Stimulated activated CD4-positive, alpha-beta T cell treated with anti-CD3 and anti-CD28 coated beads, TNF-alpha, amount 100 ng/mL, for 1 hour (primary cell): Measurements from ENCODE around the gene GMIP.
"Not testable (repeated sequence)": the region's sequence is repeated elsewhere in the genome, so short reads cannot be mapped to it uniquely, and the experiment has no call there.

ENCODE experiments used
- DNase-seq, 3 donors: peaks; one replicate each; pipeline ENCODE4 v3.0.0-alpha.2; 2020; ENCODE audit warnings: low read depth in 3 of 3, low spot score in 1 of 3

Gene GMIP

DNA sequence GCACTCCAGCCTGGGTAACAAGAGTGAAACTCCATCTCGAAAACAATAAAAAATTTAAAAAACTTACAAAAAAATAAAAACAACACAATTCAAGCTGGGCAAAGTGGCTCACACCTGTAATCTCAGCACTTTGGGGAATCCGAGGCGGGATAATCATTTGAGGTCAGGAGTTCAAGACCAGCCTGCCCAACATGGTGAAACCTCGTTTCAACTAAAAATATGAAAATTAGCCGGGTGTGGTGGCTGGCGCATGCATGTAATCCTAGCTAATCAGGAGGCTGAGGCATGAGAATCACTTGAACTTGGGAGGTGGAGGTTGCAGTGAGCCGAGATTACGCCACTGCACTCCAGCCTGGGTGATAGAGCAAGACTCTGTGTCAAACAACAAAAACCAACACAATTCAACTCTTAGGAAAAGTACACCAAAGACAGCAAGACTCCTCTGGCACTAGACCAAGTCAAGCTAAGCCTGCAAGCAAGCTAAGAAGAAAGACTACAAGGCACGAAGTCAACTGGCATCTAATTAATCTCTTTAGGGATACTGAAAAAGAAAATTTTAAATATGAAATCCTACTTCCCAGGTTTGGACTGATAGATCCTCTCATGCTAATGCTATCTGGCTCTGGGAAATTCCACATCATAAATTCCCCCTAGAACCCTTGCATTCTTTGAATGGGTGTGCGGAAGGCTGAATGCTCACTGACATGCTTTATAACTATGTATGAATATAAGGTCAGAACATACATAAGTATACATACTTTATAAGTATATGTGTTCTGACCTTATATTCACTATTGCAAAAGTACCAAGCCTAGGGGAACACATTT is 32.9 kb downstream of the GMIP start:
- DNase-seq, result no peak

DNA sequence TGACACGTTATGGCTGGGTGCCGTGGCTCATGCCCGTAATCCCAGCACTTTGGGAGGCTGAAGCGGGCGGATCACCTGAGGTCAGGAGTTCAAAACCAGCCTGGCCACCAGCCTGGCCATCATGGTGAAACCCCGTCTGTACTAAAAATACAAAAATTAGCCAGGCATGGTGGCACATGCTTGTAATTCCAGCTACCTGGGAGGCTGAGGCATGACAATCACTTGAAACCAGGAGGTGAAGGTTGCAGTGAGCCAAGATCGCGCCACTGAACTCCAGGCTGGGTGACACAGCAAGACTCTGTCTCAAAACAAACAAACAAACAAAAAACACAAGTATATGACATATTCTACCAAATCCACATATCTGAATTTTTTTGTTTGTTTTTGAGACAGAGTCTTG is 36.8 kb downstream of the GMIP start:
- DNase-seq, result not testable (repeated sequence)

DNA sequence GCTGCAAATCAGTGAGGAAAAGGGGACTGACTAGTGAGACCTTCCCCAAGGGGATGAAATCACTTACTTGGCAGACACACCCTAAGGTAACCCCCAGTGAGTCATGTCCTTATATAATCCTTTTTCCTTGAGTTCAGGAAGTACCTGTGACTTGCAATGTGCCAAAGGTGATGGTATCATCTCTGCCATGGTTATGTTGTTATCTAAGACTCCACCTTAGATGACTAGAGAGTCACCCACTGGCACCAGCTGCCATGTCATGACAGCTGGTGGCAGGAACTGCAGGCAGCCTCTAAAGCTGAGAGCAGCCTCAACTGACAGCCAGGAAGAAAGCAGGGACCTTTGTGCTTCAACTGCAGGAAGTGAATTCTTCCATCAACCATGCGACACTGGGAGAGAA is 37.4 kb downstream of the GMIP start:
- no peak for DNase-seq

DNA sequence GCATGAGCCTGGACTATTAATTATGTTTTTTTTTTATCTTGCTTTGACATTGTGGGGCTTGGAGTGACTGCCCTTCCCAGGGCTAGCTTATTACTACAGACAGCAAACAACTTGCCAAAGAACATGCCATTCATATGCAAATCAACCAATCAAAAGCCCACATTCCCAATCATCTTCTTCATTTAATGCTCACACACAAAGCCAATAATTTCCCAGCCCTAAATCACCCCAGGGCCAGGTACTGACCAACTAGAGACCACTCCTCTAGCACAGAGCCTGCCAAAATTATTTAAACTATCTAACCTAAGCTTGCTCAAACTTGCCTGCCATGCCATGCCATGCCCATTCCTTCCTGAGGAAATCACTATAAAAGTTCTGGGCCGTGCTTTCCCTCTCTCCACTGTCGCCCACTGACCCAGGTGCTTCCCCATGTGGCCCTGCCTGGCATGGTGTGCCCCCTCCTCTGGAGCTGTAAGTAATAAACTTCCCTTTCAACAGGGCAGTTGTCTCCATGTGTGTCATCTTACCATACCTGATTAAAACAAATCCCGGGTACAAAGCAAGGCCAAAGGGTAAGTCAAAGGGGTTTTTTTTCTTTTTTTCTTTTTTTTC is 40.6 kb downstream of the GMIP start:
- no peak for DNase-seq

DNA sequence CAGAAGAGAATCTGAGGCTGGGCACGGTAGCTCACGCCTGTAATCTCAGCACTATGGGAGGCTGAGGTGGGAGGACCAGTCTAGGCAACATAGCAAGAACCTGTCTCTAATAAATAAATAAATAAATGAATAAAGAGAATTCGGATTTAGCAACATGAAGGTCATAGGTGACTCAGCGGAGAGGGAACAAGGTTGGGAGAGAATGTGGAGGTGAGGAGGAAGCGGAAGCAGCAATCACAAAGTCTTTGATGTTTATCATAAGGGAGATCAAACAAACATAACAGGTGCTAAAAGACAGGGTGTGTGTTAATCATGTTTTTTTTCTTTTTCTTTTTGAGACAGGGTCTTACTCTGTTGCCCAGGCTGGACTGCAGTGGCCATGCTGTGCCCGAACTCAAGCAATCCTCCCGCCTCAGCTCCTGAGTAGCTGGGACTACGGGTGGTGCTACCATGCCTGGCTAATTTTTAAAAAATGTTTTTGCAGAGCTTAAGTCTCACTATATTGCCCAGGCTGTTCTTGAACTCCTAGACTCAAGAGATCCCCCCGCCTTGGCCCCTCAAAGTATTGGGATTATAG is 41.2 kb downstream of the GMIP start:
- no peak for DNase-seq

DNA sequence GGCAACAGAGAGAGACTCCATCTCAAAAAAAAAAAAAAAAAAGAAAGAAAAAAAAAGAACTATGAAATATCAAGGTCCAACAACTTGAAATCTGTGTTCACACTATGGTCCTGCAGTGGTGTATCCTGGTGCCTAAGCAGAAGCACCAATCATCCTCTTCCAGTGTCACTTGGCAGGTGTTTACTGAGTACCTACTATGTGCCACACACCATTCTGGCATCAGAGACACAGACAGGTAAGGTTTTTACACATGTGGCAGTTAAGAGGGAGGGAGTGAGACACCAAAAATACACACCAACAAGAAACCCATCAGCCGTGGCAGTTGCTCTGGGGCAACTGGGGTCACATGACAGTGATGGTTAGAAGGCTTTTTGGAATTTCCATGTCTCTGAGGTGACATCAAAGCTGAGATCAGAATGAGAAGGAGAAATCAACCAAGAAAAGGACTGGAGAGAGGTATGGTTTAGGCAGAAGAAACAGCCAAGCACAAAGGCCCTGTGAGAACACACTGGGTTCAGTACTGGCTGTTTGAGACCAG is 42.6 kb downstream of the GMIP start:
- DNase-seq, result no peak

DNA sequence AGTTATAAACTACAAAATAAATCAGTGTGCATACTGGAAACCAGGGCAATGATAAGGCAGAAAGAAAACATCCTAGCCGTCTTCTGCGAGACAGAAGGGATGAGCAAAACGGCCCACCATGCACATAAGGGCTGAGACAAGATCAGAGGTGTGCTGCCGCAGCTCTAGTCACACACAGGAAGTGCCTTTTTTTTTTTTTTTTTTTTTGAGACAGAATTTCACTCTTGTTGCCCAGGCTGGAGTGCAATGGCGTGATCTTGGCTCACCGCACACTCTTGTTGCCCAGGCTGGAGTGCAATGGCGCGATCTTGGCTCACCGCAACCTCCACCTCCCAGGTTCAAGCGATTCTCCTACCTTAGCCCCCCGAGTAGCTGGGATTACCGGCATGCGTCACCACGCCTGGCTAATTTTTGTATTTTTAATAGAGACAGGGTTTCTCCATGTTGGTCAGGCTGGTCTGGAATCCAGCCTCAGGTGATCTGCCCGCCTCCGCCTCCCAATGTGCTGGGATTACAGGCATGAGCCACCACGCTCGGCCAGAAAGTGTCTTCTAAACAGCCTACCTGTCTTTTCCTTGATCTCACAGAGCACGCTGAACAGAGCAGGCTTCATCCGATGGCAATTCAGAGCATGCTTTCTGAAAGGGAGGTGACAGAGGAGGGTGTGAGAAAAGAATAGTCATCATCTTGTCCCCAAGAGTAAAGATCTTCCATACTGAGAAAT is 44.6 kb downstream of the GMIP start:
- peak in 2 of 3 donors; percentile 41 to 45 for DNase-seq

DNA sequence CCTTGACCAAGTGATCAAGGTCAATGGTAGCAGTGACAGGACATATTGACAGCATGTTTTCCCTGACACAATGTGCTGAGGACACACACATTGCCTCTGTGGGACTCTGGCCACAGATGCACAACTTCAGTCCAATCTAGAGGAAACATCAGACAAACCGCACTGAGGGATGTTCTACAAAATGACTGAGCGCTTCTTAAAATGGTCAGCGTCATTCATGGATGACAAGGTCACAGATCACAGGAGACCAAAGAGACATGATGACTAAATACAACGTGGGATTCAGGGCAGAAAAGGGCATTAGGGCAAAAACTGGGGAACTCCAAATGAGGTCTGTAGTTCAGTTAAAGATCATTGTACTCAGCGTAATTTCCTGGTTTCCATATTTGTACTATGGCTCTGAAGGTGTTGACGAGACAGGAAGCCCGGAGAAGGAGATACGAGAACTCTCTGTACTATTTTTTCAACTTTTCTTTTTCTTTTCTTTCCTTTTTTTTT is 45.6 kb downstream of the GMIP start:
- peak in 1 of 3 donors; percentile 31 for DNase-seq

DNA sequence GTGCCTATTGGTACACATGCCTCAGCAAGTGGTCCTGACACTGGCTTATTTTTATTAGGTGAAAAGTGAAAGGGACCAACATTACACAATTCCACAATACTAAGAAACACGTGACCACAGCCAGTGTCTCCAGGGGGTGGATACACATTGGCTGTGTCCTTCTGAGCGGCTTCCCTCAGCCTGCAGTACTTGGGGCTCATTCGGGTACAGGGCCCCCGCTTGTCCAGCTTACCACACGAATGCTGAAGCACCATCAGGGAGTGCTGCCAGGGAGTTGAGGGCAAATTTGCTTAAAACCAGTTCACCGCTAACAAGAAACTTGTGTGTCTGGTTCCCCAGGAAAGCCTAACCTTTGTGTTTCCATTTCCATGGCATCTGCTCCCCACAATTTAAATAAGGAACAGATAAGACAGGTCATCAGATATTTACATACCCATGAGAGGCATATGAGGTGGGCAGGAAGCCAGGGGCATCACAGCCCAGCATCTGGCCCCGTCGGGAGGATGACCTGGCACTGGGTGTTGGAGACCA is 48.2 kb downstream of the GMIP start:
- no peak for DNase-seq

DNA sequence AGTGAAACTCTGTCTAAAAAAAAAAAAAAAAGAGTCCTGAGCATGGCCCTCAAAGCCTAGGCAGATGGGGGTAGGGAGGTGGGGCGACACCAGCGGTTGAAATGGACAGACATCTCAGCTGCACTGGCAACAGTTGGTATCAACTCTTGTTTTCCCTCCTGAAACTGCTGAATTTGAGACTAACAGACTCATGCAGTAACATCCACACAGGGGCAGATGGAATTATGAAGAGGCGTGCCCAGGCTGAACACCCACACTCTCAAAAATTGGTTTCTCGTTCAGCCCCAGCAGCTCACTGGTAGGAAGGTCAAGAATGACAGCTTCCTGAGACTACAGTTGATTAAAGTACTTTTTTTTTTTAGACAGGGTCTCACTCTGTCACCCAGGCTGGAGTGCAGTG is 49.1 kb downstream of the GMIP start:
- DNase-seq, result no peak

DNA sequence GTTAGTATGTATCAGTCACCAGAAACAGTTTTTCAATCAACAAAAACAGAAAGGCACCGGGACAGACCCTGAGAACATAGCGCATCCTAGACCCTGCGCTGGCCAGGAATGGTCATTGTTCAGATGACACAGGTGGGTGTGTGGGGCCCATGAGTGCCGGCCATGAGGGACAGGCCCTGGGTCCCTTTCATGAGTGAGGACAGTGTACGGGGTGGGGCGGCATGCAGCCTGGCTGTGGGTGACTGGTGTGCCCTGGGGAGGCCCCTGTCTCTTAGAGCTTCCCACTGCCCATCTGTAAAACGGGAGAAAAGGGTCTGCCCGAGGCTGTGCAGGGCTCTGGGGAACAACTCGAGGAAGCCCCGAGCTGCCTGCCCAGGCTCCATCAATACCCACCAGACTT is 50.8 kb downstream of the GMIP start:
- no peak for DNase-seq

DNA sequence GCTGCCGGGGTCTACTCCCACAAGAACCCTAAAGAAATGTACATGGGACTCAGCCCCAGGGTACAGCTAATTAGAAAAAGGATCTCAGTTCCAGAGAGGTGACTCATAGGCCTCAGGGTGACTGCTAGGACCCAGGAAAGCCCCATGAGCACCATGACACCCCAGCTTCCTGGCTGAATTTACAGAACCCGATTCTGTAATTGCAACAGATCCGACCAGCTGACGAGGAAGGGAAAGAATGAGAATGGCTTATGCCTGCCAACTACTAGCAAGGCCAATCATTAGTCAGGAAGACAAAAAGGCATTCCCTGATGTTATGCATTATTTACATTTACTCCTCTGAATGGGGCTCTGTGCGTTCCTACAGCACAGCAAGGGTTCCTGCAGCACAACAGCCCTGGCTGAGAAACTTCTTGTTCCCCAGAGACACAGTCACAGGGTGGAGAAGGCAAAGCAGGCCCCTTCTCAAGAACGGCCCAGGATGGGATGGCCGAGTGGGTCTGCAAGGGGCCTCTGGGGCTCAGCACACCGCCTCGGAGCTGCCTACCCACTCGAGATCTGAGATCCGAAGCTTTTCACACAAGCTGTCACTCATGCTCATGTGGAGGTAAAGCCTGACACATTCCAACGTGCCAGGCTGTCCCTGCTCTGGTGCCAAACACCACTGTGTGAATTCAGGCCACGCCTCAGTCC is 52.2 kb downstream of the GMIP start:
- peak in 2 of 3 donors; percentile 41 to 53 for DNase-seq

DNA sequence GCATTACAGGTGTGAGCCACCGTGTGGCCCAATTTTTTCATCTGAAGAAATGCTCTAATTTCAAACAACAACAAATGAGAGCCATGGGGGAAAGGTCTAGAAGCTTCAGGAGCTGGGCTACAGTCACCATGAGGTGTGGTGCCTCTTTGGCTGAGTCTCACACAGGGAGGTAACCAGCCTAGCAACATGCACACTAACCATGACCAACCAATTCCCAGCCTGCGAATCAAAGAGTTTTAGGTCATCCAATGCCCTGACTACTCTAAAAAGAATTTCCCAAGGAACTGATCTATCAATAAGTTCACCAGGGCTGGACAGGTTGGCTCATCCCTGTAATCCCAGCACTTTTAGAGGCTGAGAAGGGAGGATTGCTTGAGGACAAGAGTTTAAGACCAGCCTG is 54.9 kb downstream of the GMIP start:
- DNase-seq, result no peak

DNA sequence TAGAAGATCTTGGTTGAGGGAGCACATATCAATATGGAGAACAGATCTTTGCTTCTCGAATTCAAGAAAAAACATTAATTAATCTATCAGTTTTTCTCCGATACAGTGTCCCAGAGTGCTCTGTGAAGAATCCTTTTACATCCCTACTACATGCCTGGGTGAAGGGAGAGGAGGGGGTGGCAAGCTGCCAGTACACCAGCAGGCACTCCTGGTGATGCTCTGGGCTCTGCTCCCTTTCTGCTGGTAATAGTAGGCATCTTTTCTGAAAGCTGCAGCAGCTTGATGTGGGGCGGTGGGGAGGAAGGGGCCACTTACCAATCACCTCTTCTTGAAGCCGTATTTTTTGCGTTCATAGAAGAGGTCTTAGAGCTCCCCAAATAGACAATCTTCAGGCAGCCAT is 55.7 kb downstream of the GMIP start:
- no peak for DNase-seq

DNA sequence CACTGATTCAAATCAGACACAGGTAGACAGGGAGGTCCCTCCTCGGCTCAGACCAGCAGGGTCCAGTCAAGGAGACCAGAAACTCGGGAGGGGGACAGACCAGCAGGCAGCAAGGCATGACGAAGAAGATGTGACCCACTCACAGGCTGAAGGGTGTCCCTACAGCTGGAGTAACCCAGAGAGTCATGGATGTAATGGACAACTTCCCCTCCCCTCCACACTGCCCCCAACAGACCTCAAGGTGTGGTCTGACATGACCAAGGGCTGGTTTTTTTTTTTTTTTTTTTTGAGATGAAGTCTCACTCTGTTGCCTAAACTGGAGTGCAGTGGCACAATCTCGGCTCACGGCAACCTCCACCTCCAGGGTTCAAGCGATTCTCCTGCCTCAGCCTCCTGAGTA is 59.1 kb downstream of the GMIP start:
- no peak for DNase-seq

DNA sequence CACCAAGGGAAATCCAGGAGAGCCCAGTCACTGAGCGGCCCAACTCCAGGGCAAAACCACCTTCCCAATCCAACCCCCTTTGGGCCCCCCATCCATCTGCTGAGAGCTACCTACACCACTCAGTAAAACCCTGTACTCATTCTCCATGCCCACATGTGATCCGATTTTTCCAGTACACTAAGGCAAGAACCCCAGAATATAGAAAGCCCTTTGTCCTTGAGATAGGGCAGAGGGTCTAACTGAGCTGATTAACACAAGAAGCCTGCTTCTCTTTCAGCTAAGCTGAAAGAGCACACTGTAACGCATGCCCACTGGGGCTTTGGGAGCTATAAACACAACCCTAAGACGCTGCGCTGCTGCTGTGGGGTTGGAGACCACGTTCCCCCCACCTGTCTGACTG is 61.0 kb downstream of the GMIP start:
- DNase-seq, result no peak

DNA sequence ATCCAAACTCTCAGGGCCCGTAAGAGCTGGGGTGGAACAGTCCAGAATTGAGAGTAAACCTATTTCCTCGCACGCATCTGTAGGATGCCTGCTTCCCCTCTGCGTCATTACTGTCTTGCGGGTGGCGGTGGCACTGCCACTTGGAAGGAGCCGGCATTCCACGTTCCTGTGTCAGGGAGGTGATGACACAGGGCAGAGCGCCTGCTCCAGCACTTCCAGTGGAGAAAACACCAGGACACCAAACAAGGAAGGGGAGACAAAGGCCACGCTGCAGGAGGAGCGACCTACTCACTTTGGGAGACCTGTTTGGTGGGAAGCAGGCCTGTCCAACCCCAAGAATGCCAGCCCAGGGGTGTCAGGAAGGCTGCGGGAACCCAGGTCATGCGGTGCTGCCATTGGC is 62.1 kb downstream of the GMIP start:
- no peak for DNase-seq

DNA sequence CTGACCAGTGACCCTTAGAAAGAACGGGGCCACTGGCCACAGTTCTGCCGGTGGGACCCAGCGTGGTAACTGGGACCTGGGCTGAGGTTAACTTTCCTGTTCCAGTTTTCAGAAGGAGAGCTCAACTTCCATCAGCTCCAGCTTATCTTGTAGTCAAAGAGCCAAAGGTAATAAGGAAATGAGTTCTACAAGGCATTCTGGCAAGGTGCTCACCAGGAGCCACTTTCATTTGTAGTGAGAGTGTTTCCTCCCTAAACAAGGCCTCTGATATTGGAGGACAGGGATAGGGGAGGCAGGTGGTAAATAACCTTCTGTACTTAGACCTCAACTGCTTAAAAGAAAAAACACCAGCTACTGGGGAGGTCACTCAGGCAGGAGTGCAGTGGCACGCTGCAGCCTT is 63.0 kb downstream of the GMIP start:
- no peak for DNase-seq

DNA sequence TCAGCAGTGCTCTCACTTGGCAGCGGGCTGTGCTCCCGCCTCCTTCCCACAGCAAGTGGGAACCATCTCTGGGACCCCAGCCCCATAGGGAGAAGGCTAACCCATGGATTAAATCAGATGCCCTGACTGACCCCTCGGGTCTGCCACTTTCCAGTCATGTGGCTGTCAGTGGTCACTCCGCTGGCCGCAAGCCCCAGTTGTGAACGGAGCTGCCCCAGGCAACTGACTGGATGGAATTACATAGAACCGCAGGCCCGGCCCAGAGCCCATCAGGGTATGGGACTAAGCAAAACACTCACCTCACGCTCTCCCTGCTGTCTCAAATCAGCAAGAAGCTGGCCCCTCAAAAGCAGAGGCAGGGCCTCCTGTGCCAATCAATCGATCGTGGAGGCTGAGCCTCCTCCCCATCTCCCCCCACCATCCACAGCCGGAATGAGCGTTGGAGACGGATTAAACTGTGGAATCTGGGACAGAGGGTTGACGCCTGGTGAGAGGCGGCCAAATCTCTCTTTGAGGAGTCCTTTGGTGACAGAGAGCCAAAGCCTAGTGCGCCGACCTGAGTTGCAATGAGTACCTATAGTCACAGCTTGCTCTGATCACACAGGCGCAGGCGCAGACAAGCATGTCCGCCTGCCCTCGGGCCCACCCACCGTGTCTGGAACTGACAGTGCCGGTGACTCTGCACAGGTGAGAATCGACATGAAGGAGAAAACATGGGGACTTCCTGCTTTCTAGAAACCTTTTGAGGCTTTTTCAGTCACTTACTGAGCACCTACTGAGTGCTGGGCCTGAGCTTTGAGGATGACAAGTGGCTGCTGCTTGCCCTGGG is 63.7 kb downstream of the GMIP start:
- DNase-seq, result no peak
